Transverse colon (tissue), 4 donors: ENCODE results near the gene COG5.

ENCODE experiments used
- CTCF ChIP-seq, 5 experiments: fragments of 200-600 bp in 3 of 5; fragments of 450-650 bp in 2 of 5; sonication (generic) in 3 of 5; IDR thresholded peaks; 1 replicate in 2 of 5; 2 replicates in 3 of 5; pipeline ENCODE4 v1.5.1; 2016 to 2017; ENCODE audit warnings: antibody characterized with exemption in 5 of 5, inconsistent platforms in 3 of 5, mild to moderate bottlenecking in 2 of 5, moderate library complexity in 1 of 5
- EP300 ChIP-seq: sonication (generic); formaldehyde crosslinking; IDR thresholded peaks from one replicate; pipeline ENCODE4 v1.6.1; 2017; ENCODE audit warnings: antibody characterized with exemption, low read depth
- POLR2A ChIP-seq: fragments of 450-650 bp; IDR thresholded peaks from one replicate; pipeline ENCODE4 v1.6.1; 2016; ENCODE audit warnings: antibody characterized with exemption, mild to moderate bottlenecking, moderate library complexity
- POLR2AphosphoS5 ChIP-seq, 3 donors: sonication (generic); formaldehyde crosslinking; IDR thresholded peaks; one replicate each; pipeline ENCODE4 v1.6.1; 2016; ENCODE audit warnings: antibody characterized with exemption in 3 of 3

- no peak for TF ChIP-seq CTCF (IDR thresholded peaks at IDR 0.05)
- no peak for TF ChIP-seq POLR2AphosphoS5 (IDR thresholded peaks at IDR 0.05)
- TF ChIP-seq POLR2A = no peak
- TF ChIP-seq EP300 = no peak
Measured at GRCh38 chr7:107330478-107330877, 233.2 kb downstream of the COG5 start.
